K562 (cell line): Measurements from ENCODE around the gene ATXN7L2. TPM values are rescaled to one million over a fixed set of nuclear protein-coding genes. Genes with fewer than 3 reads are reported as not detected.

Experiments
- AFF4 ChIP-seq: sonication (generic); formaldehyde crosslinking; IDR thresholded peaks from 2 replicates; pipeline ENCODE4 v1.8.0; 2023; ENCODE audit warnings: mild to moderate bottlenecking, missing genetic modification reagents
- CBX3 ChIP-seq, 2 experiments: IDR thresholded peaks; 1 replicate in 1 of 2; 2 replicates in 1 of 2; pipeline ENCODE4 v1.6.1; 2012; ENCODE audit warnings: inconsistent platforms in 2 of 2, low read length in 2 of 2, borderline replicate concordance in 1 of 2, control low read depth in 1 of 2
- EP300 ChIP-seq: IDR thresholded peaks from 2 replicates; pipeline ENCODE4 v1.6.1; 2012; ENCODE audit warnings: low read length, improper control_type of control experiment
- GABPA ChIP-seq: fragments of 200-800 bp; sonication (Bioruptor generic); conservative IDR thresholded peaks from 2 replicates; pipeline ENCODE4 v1.6.1; 2016; ENCODE audit warnings: low read depth, missing genetic modification characterization, missing compliant biosample characterization
- GTF2A2 ChIP-seq: IDR thresholded peaks from 2 replicates; pipeline ENCODE4 v1.6.1; 2016; ENCODE audit warnings: mild to moderate bottlenecking, missing genetic modification characterization, missing compliant biosample characterization
- HDAC2 ChIP-seq: fragments of 450-650 bp; IDR thresholded peaks from 2 replicates; pipeline ENCODE4 v1.6.1; 2016; ENCODE audit warnings: mild to moderate bottlenecking
- HDGF ChIP-seq: fragments of 450-650 bp; IDR thresholded peaks from 2 replicates; pipeline ENCODE4 v1.6.1; 2016
- L3MBTL2 ChIP-seq: fragments of 450-650 bp; IDR thresholded peaks from 2 replicates; pipeline ENCODE4 v1.6.1; 2016; ENCODE audit warnings: mild to moderate bottlenecking, moderate library complexity
- MEIS2 ChIP-seq: fragments of 450-650 bp; IDR thresholded peaks from 2 replicates; pipeline ENCODE4 v1.6.1; 2014; ENCODE audit warnings: mild to moderate bottlenecking; ENCODE audit not compliant: partially characterized antibody
- NBN ChIP-seq: fragments of 450-650 bp; IDR thresholded peaks from 2 replicates; pipeline ENCODE4 v1.6.1; 2016; ENCODE audit warnings: low read depth, mild to moderate bottlenecking
- RBBP5 ChIP-seq: fragments of 200-600 bp; sonication (generic); IDR thresholded peaks from 2 replicates; pipeline ENCODE4 v1.6.1; 2012; ENCODE audit warnings: borderline replicate concordance, mild to moderate bottlenecking, low read length, control low read depth, inconsistent platforms; ENCODE audit not compliant: insufficient read depth, poor library complexity, severe bottlenecking
- RBM14 ChIP-seq: fragments of 200-400 bp; formaldehyde crosslinking; IDR thresholded peaks from 2 replicates; pipeline ENCODE4 v1.6.1; 2018; ENCODE audit warnings: low read depth, mild to moderate bottlenecking, low read length, moderate library complexity, borderline replicate concordance; ENCODE audit not compliant: insufficient read depth
- SIN3B ChIP-seq: fragments of 450-650 bp; IDR thresholded peaks from 2 replicates; pipeline ENCODE4 v1.6.1; 2017; ENCODE audit warnings: low read depth, mild to moderate bottlenecking, moderate library complexity
- SMARCC2 ChIP-seq: fragments of 450-650 bp; IDR thresholded peaks from 2 replicates; pipeline ENCODE4 v1.6.1; 2017; ENCODE audit warnings: antibody characterized with exemption, moderate library complexity, mild to moderate bottlenecking, low read depth
- SP1 ChIP-seq: sonication (generic); formaldehyde crosslinking; IDR thresholded peaks from 2 replicates; pipeline ENCODE4 v1.8.1; 2022; ENCODE audit warnings: mild to moderate bottlenecking, missing genetic modification reagents
- SRSF1 ChIP-seq: fragments of 200-400 bp; formaldehyde crosslinking; IDR thresholded peaks from 2 replicates; pipeline ENCODE4 v1.6.1; 2017; ENCODE audit warnings: mild to moderate bottlenecking, low read depth, low read length, moderate library complexity
- TAL1 ChIP-seq: fragments of 450-650 bp; IDR thresholded peaks from 2 replicates; pipeline ENCODE4 v1.6.1; 2016; ENCODE audit warnings: mild to moderate bottlenecking
- YBX1 ChIP-seq: fragments of 450-650 bp; IDR thresholded peaks from 2 replicates; pipeline ENCODE4 v1.7.1; 2016; ENCODE audit warnings: mild to moderate bottlenecking
- ZEB2 ChIP-seq: fragments of 450-650 bp; IDR thresholded peaks from 2 replicates; pipeline ENCODE4 v1.6.1; 2016
- polyA plus RNA-seq, 8 experiments: library from polyadenylated mRNA; depleted of rRNA in 4 of 8; stranded (reverse) in 5 of 8; unstranded in 3 of 8; fragments of >200 nt; fragmentation: Nextera tagmentation in 2 of 8; fragmentation: Illumina TruSeq in 1 of 8; extraction: Ambion mirVana in 2 of 8; extraction: Trizol in 1 of 8; gene quantifications; 2 replicates each; pipeline versions ENCODE4 v1.2.1 to v1.2.3, GENCODE V29; 2011 to 2014; ENCODE audit warnings: inconsistent platforms in 1 of 8, missing spikeins in 1 of 8
- total RNA-seq, 7 experiments: library from RNA; depleted of rRNA in 6 of 7; stranded (reverse); fragments of >200 nt in 6 of 7; fragmentation: Illumina TruSeq in 2 of 7; extraction: Trizol in 2 of 7; gene quantifications; 2 replicates each; pipeline versions ENCODE4 v1.2.1 to v1.2.3, GENCODE V29; 2011 to 2021; ENCODE audit warnings: low replicate concordance in 1 of 7
- TF ChIP-seq, protein P1 (sequence below): sonication (generic); formaldehyde crosslinking; IDR thresholded peaks from 2 replicates; pipeline ENCODE4 v1.8.0; 2022; ENCODE audit warnings: mild to moderate bottlenecking, missing genetic modification reagents

ATXN7L2 gene
- total and polyA plus RNA-seq, 9 of the 15 experiments (the other 6 are each of a cell fraction or from before 2014, with no cell fraction given): 0.21 to 10.4 (median 5.8) TPM

- TF ChIP-seq, protein P1, sequence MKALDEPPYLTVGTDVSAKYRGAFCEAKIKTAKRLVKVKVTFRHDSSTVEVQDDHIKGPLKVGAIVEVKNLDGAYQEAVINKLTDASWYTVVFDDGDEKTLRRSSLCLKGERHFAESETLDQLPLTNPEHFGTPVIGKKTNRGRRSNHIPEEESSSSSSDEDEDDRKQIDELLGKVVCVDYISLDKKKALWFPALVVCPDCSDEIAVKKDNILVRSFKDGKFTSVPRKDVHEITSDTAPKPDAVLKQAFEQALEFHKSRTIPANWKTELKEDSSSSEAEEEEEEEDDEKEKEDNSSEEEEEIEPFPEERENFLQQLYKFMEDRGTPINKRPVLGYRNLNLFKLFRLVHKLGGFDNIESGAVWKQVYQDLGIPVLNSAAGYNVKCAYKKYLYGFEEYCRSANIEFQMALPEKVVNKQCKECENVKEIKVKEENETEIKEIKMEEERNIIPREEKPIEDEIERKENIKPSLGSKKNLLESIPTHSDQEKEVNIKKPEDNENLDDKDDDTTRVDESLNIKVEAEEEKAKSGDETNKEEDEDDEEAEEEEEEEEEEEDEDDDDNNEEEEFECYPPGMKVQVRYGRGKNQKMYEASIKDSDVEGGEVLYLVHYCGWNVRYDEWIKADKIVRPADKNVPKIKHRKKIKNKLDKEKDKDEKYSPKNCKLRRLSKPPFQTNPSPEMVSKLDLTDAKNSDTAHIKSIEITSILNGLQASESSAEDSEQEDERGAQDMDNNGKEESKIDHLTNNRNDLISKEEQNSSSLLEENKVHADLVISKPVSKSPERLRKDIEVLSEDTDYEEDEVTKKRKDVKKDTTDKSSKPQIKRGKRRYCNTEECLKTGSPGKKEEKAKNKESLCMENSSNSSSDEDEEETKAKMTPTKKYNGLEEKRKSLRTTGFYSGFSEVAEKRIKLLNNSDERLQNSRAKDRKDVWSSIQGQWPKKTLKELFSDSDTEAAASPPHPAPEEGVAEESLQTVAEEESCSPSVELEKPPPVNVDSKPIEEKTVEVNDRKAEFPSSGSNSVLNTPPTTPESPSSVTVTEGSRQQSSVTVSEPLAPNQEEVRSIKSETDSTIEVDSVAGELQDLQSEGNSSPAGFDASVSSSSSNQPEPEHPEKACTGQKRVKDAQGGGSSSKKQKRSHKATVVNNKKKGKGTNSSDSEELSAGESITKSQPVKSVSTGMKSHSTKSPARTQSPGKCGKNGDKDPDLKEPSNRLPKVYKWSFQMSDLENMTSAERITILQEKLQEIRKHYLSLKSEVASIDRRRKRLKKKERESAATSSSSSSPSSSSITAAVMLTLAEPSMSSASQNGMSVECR: peak; percentile 100
- no peak for TF ChIP-seq EP300
- TF ChIP-seq SIN3B: peak; percentile 86
- peak; percentile 78 for TF ChIP-seq RBBP5
- TF ChIP-seq MEIS2: no peak
- TF ChIP-seq TAL1: peak; percentile 22; the same call in 1 of the 2 replicates
- TF ChIP-seq AFF4 (CRISPR knock-in tag): peak; percentile 81; the same call in 1 of the 2 replicates
- TF ChIP-seq HDGF: no peak
- peak; percentile 97 for TF ChIP-seq HDAC2
- no peak for TF ChIP-seq YBX1
- no peak for TF ChIP-seq SMARCC2
- TF ChIP-seq GABPA (tag): peak; percentile 67
- TF ChIP-seq NBN: 0 out of 2 replicates have a peak, but pooled peaks have one; percentile 62
- no peak for TF ChIP-seq SRSF1
- no peak for TF ChIP-seq GTF2A2 (tag)
- TF ChIP-seq SP1 (CRISPR knock-in tag): peak; percentile 84
- TF ChIP-seq L3MBTL2: peak; percentile 55; the same call in 1 of the 2 replicates
- peak in 1 of 2 experiments; percentile 26; a peak in 1 of 3 replicates for TF ChIP-seq CBX3 (IDR thresholded peaks at IDR 0.05; ENCODE audit: borderline replicate concordance in 1 of 2, low read length in 2 of 2)
- 0 out of 2 replicates have a peak, but pooled peaks have one; percentile 68 for TF ChIP-seq RBM14
- peak; percentile 22; the same call in 1 of the 2 replicates for TF ChIP-seq ZEB2
Observed at GRCh38 chr1:109493805-109494539, 10.3 kb downstream of the ATXN7L2 start, which contains the start of gene CYB561D1 (continued).
